ENCODE measurements around the gene FRMD3.

FRMD3 gene

GRCh38 chr9:83312537-83312936, 225.7 kb downstream of the FRMD3 start:
- TF ChIP-seq, protein P1, sequence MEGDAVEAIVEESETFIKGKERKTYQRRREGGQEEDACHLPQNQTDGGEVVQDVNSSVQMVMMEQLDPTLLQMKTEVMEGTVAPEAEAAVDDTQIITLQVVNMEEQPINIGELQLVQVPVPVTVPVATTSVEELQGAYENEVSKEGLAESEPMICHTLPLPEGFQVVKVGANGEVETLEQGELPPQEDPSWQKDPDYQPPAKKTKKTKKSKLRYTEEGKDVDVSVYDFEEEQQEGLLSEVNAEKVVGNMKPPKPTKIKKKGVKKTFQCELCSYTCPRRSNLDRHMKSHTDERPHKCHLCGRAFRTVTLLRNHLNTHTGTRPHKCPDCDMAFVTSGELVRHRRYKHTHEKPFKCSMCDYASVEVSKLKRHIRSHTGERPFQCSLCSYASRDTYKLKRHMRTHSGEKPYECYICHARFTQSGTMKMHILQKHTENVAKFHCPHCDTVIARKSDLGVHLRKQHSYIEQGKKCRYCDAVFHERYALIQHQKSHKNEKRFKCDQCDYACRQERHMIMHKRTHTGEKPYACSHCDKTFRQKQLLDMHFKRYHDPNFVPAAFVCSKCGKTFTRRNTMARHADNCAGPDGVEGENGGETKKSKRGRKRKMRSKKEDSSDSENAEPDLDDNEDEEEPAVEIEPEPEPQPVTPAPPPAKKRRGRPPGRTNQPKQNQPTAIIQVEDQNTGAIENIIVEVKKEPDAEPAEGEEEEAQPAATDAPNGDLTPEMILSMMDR (IDR thresholded peaks at IDR 0.05; ENCODE audit: low read depth, low read length) = no peak
- DNase-seq = no peak
- H3K36me3 ChIP-seq = peaks cover 54% of the 10 kb centered on the region
- peaks cover 16% of the 10 kb centered on the region for H3K4me1 ChIP-seq
- H3K9me3 ChIP-seq = no peaks in the 10 kb centered on the region; the same call in 1 of the 2 replicates
- no peak overlapping the region for H3K4me3 ChIP-seq (ENCODE audit: low read depth, low read length)
- H3K27me3 ChIP-seq = no peaks in the 10 kb centered on the region

GRCh38 chr9:83307066-83307724, 231.0 kb downstream of the FRMD3 start:
- no peak overlapping the region for H3K4me3 ChIP-seq (ENCODE audit: low read depth, low read length)
- no peak for DNase-seq
- TF ChIP-seq, protein P1 (IDR thresholded peaks at IDR 0.05; ENCODE audit: low read depth, low read length) = no peak
- H3K27me3 ChIP-seq = no peaks in the 10 kb centered on the region
- no peaks in the 10 kb centered on the region for H3K9me3 ChIP-seq
- peaks cover 54% of the 10 kb centered on the region for H3K36me3 ChIP-seq
- H3K4me1 ChIP-seq = peaks cover 32% of the 10 kb centered on the region

DNA sequence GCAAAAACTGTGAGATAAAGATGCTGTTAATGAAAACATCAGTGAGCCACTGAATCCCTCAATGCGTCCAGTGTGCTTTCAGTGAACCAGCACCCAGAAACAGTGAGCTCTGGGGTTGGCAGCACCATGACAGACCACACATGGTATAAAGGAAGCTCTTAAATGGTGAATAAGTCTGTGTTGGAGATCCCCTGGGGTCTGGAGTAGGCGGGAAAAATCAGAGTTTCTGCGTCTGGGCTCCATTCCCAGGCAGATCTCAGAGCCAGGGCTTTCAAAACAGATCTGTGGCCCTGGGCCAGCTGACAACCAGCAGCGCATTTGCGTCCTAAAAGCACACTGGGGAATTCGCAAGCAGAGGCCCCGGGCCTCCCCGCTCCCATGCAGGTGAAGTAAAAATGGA, 233.5 kb downstream of the FRMD3 start:
- Histone ChIP-seq H3K4me1 (peaks cover 32% of the 10 kb centered on the region), H3K27me3 (no peaks in the 10 kb centered on the region), H3K4me3 (ENCODE audit: low read depth, low read length) (no peak overlapping the region), H3K36me3 (peaks cover 39% of the 10 kb centered on the region), H3K9me3 (no peaks in the 10 kb centered on the region)
- peak; percentile 96 for DNase-seq
- TF ChIP-seq, protein P1 (IDR thresholded peaks at IDR 0.05; ENCODE audit: low read depth, low read length) = no peak

DNA sequence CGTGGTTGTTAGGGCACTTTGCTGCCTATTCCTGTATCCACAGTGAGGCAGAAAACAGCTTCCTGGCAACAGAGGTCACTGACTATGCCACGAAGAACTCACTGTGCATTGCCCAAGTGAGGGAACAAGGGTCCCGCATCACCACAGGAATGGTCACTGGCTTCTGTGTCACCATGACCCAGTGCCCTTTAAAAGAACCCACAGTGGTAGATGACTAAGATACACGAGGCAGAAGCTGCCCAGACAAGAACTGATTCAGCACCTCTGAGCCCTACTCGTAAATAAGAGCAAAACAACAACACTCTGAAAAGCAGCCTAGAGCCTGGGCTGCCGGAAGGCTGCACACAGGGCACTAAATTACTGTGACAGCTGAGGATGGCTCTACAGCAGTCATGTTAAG, 238.6 kb downstream of the FRMD3 start:
- DNase-seq = no peak
- TF ChIP-seq, protein P1 (IDR thresholded peaks at IDR 0.05; ENCODE audit: low read depth, low read length) = no peak
- Histone ChIP-seq H3K36me3 (peaks cover 51% of the 10 kb centered on the region), H3K4me3 (ENCODE audit: low read depth, low read length) (no peak overlapping the region), H3K9me3 (no peaks in the 10 kb centered on the region), H3K4me1 (peaks cover 8% of the 10 kb centered on the region), H3K27me3 (no peaks in the 10 kb centered on the region)

GRCh38 chr9:83299094-83299493, 239.1 kb downstream of the FRMD3 start:
- Histone ChIP-seq H3K36me3 (peaks cover 50% of the 10 kb centered on the region), H3K9me3 (no peaks in the 10 kb centered on the region), H3K27me3 (no peaks in the 10 kb centered on the region), H3K4me3 (ENCODE audit: low read depth, low read length) (no peak overlapping the region), H3K4me1 (peaks cover 4% of the 10 kb centered on the region)
- DNase-seq = no peak
- TF ChIP-seq, protein P1 (IDR thresholded peaks at IDR 0.05; ENCODE audit: low read depth, low read length) = no peak

GRCh38 chr9:83296123-83296522, 242.1 kb downstream of the FRMD3 start:
- H3K4me1 ChIP-seq = no peaks in the 10 kb centered on the region; the same call in 1 of the 2 replicates
- TF ChIP-seq, protein P1 (IDR thresholded peaks at IDR 0.05; ENCODE audit: low read depth, low read length) = no peak
- H3K9me3 ChIP-seq = no peaks in the 10 kb centered on the region
- H3K27me3 ChIP-seq = no peaks in the 10 kb centered on the region
- H3K36me3 ChIP-seq = peaks cover 48% of the 10 kb centered on the region
- DNase-seq = no peak
- no peak overlapping the region for H3K4me3 ChIP-seq (ENCODE audit: low read depth, low read length)

All from BE2C (cell line).